H1 (cell line): ENCODE results near the gene GRK5. TPM values are rescaled to one million over a fixed set of nuclear protein-coding genes. Genes with fewer than 3 reads are reported as not detected.

ENCODE experiments used
- CTCF ChIA-PET: fragments of 300-600 bp; sonication (Branson Sonifier 250); formaldehyde crosslinking; loops from one replicate; lab custom pipeline; 2021; ENCODE audit not compliant: partially characterized antibody; lab: Charles Lee
- POLR2A ChIA-PET: fragments of 300-600 bp; sonication (Branson Sonifier 250); formaldehyde crosslinking; loops from one replicate; lab custom pipeline; 2021; ENCODE audit warnings: inconsistent platforms; ENCODE audit not compliant: partially characterized antibody; lab: Charles Lee
- DNase-seq, 2 experiments: peaks; one replicate each; pipeline versions ENCODE4 v3.0.0 to v3.0.0-alpha.2; 2010 to 2022; ENCODE audit warnings: low spot score in 2 of 2, low read depth in 1 of 2, mixed read lengths in 1 of 2
- FAIRE-seq: peaks from 2 replicates; lab custom pipeline; 2011; peaks lifted over from hg19 to GRCh38; lab: Jason Lieb, UNC
- H2AFZ ChIP-seq: 2 replicates; pipeline ENCODE4 v1.8.1; 2012; ENCODE audit warnings: low read length, inconsistent platforms
- H2AK5ac ChIP-seq: 2 replicates; pipeline ENCODE4 v1.6.1; 2013; ENCODE audit warnings: low read depth, low read length
- H2BK120ac ChIP-seq: replicated peaks from 2 replicates; pipeline ENCODE3; 2013; ENCODE audit warnings: low read depth, low read length, inconsistent platforms
- H2BK12ac ChIP-seq: 2 replicates; pipeline ENCODE4 v1.6.1; 2013; ENCODE audit warnings: low read depth, low read length
- H2BK15ac ChIP-seq: 2 replicates; pipeline ENCODE4 v1.6.1; 2013; ENCODE audit warnings: low read length
- H2BK20ac ChIP-seq: 2 replicates; pipeline ENCODE4 v1.6.1; 2013; ENCODE audit warnings: low read length
- H2BK5ac ChIP-seq: 2 replicates; pipeline ENCODE4 v1.6.1; 2013; ENCODE audit warnings: low read depth, low read length
- H3K14ac ChIP-seq: 2 replicates; pipeline ENCODE4 v1.6.1; 2013; ENCODE audit warnings: inconsistent platforms; ENCODE audit not compliant: insufficient read length
- H3K18ac ChIP-seq: 2 replicates; pipeline ENCODE4 v1.6.1; 2013; ENCODE audit warnings: low read length; ENCODE audit errors: extremely low read depth
- H3K23ac ChIP-seq: 2 replicates; pipeline ENCODE4 v1.6.1; 2013; ENCODE audit warnings: inconsistent platforms; ENCODE audit not compliant: insufficient read length
- H3K23me2 ChIP-seq: 2 replicates; pipeline ENCODE4 v1.6.1; 2013; ENCODE audit warnings: low read depth, low read length
- H3K27ac ChIP-seq: 2 replicates; pipeline ENCODE4 v1.6.1; 2011; ENCODE audit warnings: low read depth, low read length, inconsistent platforms
- H3K27me3 ChIP-seq, 4 experiments: replicated peaks in 1 of 4; 1 replicate in 1 of 4; 2 replicates in 3 of 4; pipeline versions ENCODE4 v1.6.1 to v1.8.1; 2011 to 2013; ENCODE audit warnings: low read length in 3 of 4, mild to moderate bottlenecking in 3 of 4, inconsistent platforms in 2 of 4, mixed read lengths in 2 of 4, moderate library complexity in 1 of 4; ENCODE audit not compliant: control insufficient read depth in 3 of 4, insufficient read depth in 3 of 4; ENCODE audit errors: extremely low read depth in 1 of 4
- H3K36me3 ChIP-seq, 4 experiments: 2 replicates each; pipeline versions ENCODE4 v1.6.1 to v1.8.1; 2011 to 2013; ENCODE audit warnings: mild to moderate bottlenecking in 4 of 4, low read length in 3 of 4, moderate library complexity in 2 of 4, control low read depth in 1 of 4, inconsistent platforms in 1 of 4; ENCODE audit not compliant: insufficient read depth in 4 of 4, control insufficient read depth in 2 of 4
- H3K4ac ChIP-seq: replicated peaks from 2 replicates; pipeline ENCODE3; 2013; ENCODE audit warnings: low read length, low read depth, mixed read lengths, inconsistent platforms; ENCODE audit not compliant: insufficient read length
- H3K4me1 ChIP-seq, 4 experiments: replicated peaks in 1 of 4; 1 replicate in 1 of 4; 2 replicates in 3 of 4; pipeline versions ENCODE4 v1.6.1 to v1.8.1; 2011 to 2013; ENCODE audit warnings: low read length in 3 of 4, inconsistent platforms in 2 of 4, mixed read lengths in 1 of 4; ENCODE audit not compliant: insufficient read depth in 4 of 4, control insufficient read depth in 3 of 4
- H3K4me2 ChIP-seq, 2 experiments: 2 replicates each; pipeline versions ENCODE4 v1.6.1 to v1.8.1; 2011 to 2013; ENCODE audit warnings: low read depth in 2 of 2, low read length in 2 of 2, control low read depth in 1 of 2, inconsistent platforms in 1 of 2, mild to moderate bottlenecking in 1 of 2; ENCODE audit not compliant: insufficient read depth in 1 of 2
- H3K4me3 ChIP-seq, 4 experiments: fragments of 200-600, 300-600 bp in 1 of 4; sonication (generic), shearing (Covaris generic), sonication (Bioruptor Twin) in 1 of 4; 2 replicates each; pipeline versions ENCODE4 v1.5.1 to v1.8.1; 2011 to 2016; ENCODE audit warnings: low read length in 4 of 4, low read depth in 3 of 4, control low read depth in 2 of 4, inconsistent platforms in 2 of 4, mild to moderate bottlenecking in 2 of 4, mixed read lengths in 1 of 4, moderate library complexity in 1 of 4; ENCODE audit not compliant: insufficient read depth in 2 of 4; ENCODE audit errors: extremely low read depth in 1 of 4
- H3K56ac ChIP-seq: replicated peaks from 2 replicates; pipeline ENCODE3; 2013; ENCODE audit warnings: low read depth, mild to moderate bottlenecking, mixed read lengths, low read length, inconsistent platforms; ENCODE audit not compliant: insufficient read length
- H3K79me1 ChIP-seq: 2 replicates; pipeline ENCODE4 v1.6.1; 2013; ENCODE audit warnings: low read depth, low read length, control low read depth
- H3K79me2 ChIP-seq, 2 experiments: 2 replicates each; pipeline versions ENCODE4 v1.6.1 to v1.8.1; 2012 to 2013; ENCODE audit warnings: low read length in 2 of 2, mild to moderate bottlenecking in 2 of 2, inconsistent platforms in 1 of 2; ENCODE audit not compliant: insufficient read depth in 2 of 2, control insufficient read depth in 1 of 2
- H3K9ac ChIP-seq, 4 experiments: replicated peaks in 1 of 4; 1 replicate in 1 of 4; 2 replicates in 3 of 4; pipeline versions ENCODE4 v1.6.1 to v1.8.1; 2011 to 2013; ENCODE audit warnings: low read depth in 3 of 4, low read length in 3 of 4, control low read depth in 2 of 4, mild to moderate bottlenecking in 2 of 4, moderate library complexity in 2 of 4, inconsistent platforms in 1 of 4; ENCODE audit errors: extremely low read depth in 1 of 4
- H3K9me3 ChIP-seq, 2 experiments: 2 replicates each; pipeline versions ENCODE4 v1.6.1 to v1.8.1; 2012 to 2013; ENCODE audit warnings: mild to moderate bottlenecking in 2 of 2, moderate library complexity in 2 of 2, control low read depth in 1 of 2, inconsistent platforms in 1 of 2, low read depth in 1 of 2, low read length in 1 of 2, mixed read lengths in 1 of 2; ENCODE audit not compliant: insufficient read depth in 2 of 2
- H4K20me1 ChIP-seq, 2 experiments: replicated peaks in 1 of 2; 2 replicates each; pipeline versions ENCODE3 to v1.8.1; 2011 to 2013; ENCODE audit warnings: inconsistent platforms in 2 of 2, low read length in 2 of 2, mild to moderate bottlenecking in 1 of 2; ENCODE audit not compliant: insufficient read depth in 2 of 2, control insufficient read depth in 1 of 2
- H4K5ac ChIP-seq: 2 replicates; pipeline ENCODE4 v1.6.1; 2013; ENCODE audit warnings: low read length, low read depth, mixed read lengths, inconsistent platforms; ENCODE audit not compliant: insufficient read length
- H4K8ac ChIP-seq: 2 replicates; pipeline ENCODE4 v1.8.0; 2013; ENCODE audit warnings: mild to moderate bottlenecking, moderate library complexity, low read length, inconsistent platforms; ENCODE audit not compliant: insufficient read depth; ENCODE audit errors: extremely low read depth
- H4K91ac ChIP-seq: replicated peaks from 2 replicates; pipeline ENCODE3; 2013; ENCODE audit warnings: low read length, mixed read lengths, inconsistent platforms; ENCODE audit not compliant: insufficient read length
- BACH1 ChIP-seq: IDR thresholded peaks from 2 replicates; pipeline ENCODE4 v1.6.1; 2012; ENCODE audit warnings: low read length, improper control_type of control experiment
- CHD1 ChIP-seq: IDR thresholded peaks from 2 replicates; pipeline ENCODE4 v1.6.1; 2012; ENCODE audit warnings: low read depth, low read length, improper control_type of control experiment
- EP300 ChIP-seq, 2 experiments: IDR thresholded peaks; 1 replicate in 1 of 2; 2 replicates in 1 of 2; pipeline ENCODE4 v1.6.1; 2011 to 2012; ENCODE audit warnings: low read depth in 2 of 2, low read length in 2 of 2, mild to moderate bottlenecking in 2 of 2, borderline replicate concordance in 1 of 2, inconsistent platforms in 1 of 2, moderate library complexity in 1 of 2
- EZH2 ChIP-seq: fragments of 200-600 bp; sonication (generic); IDR thresholded peaks from 2 replicates; pipeline ENCODE4 v1.7.1; 2012; ENCODE audit warnings: low read depth, mild to moderate bottlenecking, moderate library complexity, low read length, inconsistent platforms; ENCODE audit not compliant: severe bottlenecking
- GABPA ChIP-seq: IDR thresholded peaks from 2 replicates; pipeline ENCODE4 v1.6.1; 2011; ENCODE audit warnings: mild to moderate bottlenecking, low read length, moderate library complexity, borderline replicate concordance; ENCODE audit not compliant: insufficient read depth
- NRF1 ChIP-seq: IDR thresholded peaks from 2 replicates; pipeline ENCODE4 v1.6.1; 2011; ENCODE audit warnings: mild to moderate bottlenecking, low read depth, low read length, improper control_type of control experiment
- RBBP5 ChIP-seq: IDR thresholded peaks from 2 replicates; pipeline ENCODE4 v1.7.1; 2012; ENCODE audit warnings: low read depth, mild to moderate bottlenecking, inconsistent platforms, low read length, moderate library complexity, borderline replicate concordance
- RFX5 ChIP-seq: IDR thresholded peaks from 2 replicates; pipeline ENCODE4 v1.6.1; 2011; ENCODE audit warnings: low read depth, low read length, improper control_type of control experiment, borderline replicate concordance
- SIRT6 ChIP-seq: IDR thresholded peaks from one replicate; pipeline ENCODE4 v1.7.1; 2012; ENCODE audit warnings: low read length, inconsistent platforms
- SIX5 ChIP-seq: IDR thresholded peaks from 2 replicates; pipeline ENCODE4 v1.6.1; 2011; ENCODE audit warnings: mild to moderate bottlenecking, low read depth, low read length
- SRF ChIP-seq: IDR thresholded peaks from 2 replicates; pipeline ENCODE4 v1.6.1; 2011; ENCODE audit warnings: mild to moderate bottlenecking, low read depth, low read length, moderate library complexity
- TCF12 ChIP-seq: IDR thresholded peaks from 2 replicates; pipeline ENCODE4 v1.6.1; 2011; ENCODE audit warnings: low read depth, mild to moderate bottlenecking, low read length
- ZNF274 ChIP-seq: IDR thresholded peaks from 2 replicates; pipeline ENCODE4 v1.7.0; 2012; ENCODE audit warnings: low read length, borderline replicate concordance; ENCODE audit errors: extremely low read depth
- WGBS, 2 experiments: shearing (Covaris generic) in 1 of 2; methylation state at CpG; one replicate each; pipeline versions ENCODE4 v1.1.6 to v1.1.7; 2013 to 2015; ENCODE audit warnings: low lambda C conversion rate in 2 of 2, mixed read lengths in 2 of 2, inconsistent platforms in 1 of 2, low coverage in 1 of 2, missing lambda C conversion rate in 1 of 2; ENCODE audit not compliant: insufficient replicate concordance in 2 of 2, insufficient coverage in 1 of 2, insufficient read length in 1 of 2; ENCODE audit errors: extremely low coverage in 1 of 2, missing lambda C conversion rate in 1 of 2; 5-methylcytosine and 5-hydroxymethylcytosine counted together
- polyA plus RNA-seq, 7 experiments: library from polyadenylated mRNA; depleted of rRNA in 3 of 7; stranded (reverse) in 5 of 7; unstranded in 2 of 7; fragments of >200 nt in 5 of 7; fragments of 200-250 nt in 2 of 7; gene quantifications; 1 replicate in 5 of 7; 2 replicates in 1 of 7; 4 replicates in 1 of 7; pipeline versions ENCODE4 v1.2.1 to v1.2.3, GENCODE V29; 2011 to 2013; ENCODE audit warnings: missing spikeins in 2 of 7, mixed read lengths in 2 of 7
- total RNA-seq: library from RNA; stranded (reverse); fragmentation: NEBNext Ultra II Directional; extraction: Animal tissue kit (Norgen Biotek cat#: 25700); gene quantifications from 2 replicates; pipeline ENCODE4 v1.2.1, GENCODE V29; 2021

The GRK5 gene
- total and polyA plus RNA-seq, 2 of the 8 experiments (the other 6 are each of a cell fraction or from before 2014, with no cell fraction given), result 0.54 to 2.5 TPM

DNA sequence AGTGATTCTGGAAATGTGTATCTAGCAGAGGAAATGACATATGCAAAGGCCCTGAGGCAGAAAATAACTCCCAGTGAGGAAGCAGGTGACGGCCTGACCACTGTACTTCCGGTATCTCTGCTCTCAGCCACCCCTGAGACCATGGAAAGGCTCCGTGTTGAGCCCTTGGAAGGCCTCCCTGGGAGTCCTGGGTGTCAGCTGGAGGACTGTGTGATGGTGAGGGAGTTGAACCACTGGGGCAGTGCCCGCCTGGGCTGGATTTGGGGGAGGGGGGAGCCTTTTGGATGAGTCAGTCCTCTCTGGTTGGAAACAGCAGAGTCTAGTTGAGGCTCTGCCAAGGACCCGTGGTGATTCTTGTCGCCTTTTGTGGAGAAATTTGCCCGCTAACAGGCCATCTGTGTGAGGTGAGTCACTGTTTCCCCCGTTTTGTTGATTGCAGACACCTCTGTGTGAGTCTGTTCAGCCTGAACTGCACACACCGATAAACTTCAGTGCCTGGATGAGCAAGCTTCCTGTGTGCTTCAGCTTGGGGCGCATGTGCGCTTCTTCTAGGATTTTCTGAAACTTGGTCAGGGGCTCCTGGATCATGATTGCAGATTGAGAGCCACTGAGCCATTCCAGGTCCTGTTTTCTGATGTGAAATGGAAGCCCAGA, 98.6 kb downstream of the GRK5 start:
- CTCF ChIA-PET, result interaction anchor here (0.7 to 1.3 kb wide), 5 partner anchors 10 to 164 kb away, joined by 3 to 4 read pairs (median 3); no protein-coding TSS in a partner anchor
- Histone ChIP-seq H3K4ac (no peak overlapping the region), H2AK5ac (no peak overlapping the region)

More for the DNA sequence above, 98.6 kb downstream of the GRK5 start:
- no peak overlapping the region for H3K9ac ChIP-seq
- H4K8ac ChIP-seq, result no peak overlapping the region
- no peak overlapping the region for H3K4me3 ChIP-seq
- H3K27ac ChIP-seq, result no peak overlapping the region
- no peak overlapping the region for H3K4me2 ChIP-seq
- no peak overlapping the region for H3K14ac ChIP-seq
- H3K79me1 ChIP-seq, result no peaks in the 10 kb centered on the region; the same call in 1 of the 2 replicates
- DNase-seq (no peak), FAIRE-seq (no peak)
- H3K4me1 ChIP-seq, result no peaks in the 10 kb centered on the region
- H2BK15ac ChIP-seq, result no peak overlapping the region
- H2BK20ac ChIP-seq, result no peak overlapping the region
- H2BK12ac ChIP-seq, result no peak overlapping the region
- H2AFZ ChIP-seq, result no peak overlapping the region
- no peak overlapping the region for H3K18ac ChIP-seq
- WGBS, 2 experiments, result 81% methylated on average over 11 of the region's 11 CpGs; no CpG with 5 or more reads in 1 of the 2 experiments
- H4K5ac ChIP-seq, result no peak overlapping the region
- no peak overlapping the region for H4K91ac ChIP-seq
- H3K56ac ChIP-seq, result no peak overlapping the region
- H3K9me3 ChIP-seq, result no peaks in the 10 kb centered on the region
- H3K79me2 ChIP-seq, result no peaks in the 10 kb centered on the region
- TF ChIP-seq BACH1 (no peak), SIRT6 (no peak), EZH2 (no peak), RFX5 (no peak), ZNF274 (no peak), RBBP5 (no peak), GABPA (no peak), TCF12 (no peak), NRF1 (no peak), SIX5 (no peak), CHD1 (no peak), EP300 (IDR thresholded peaks at IDR 0.05; ENCODE audit: borderline replicate concordance in 1 of 2, low read depth in 2 of 2, low read length in 2 of 2) (no peak), SRF (no peak)
- POLR2A ChIA-PET, result no interaction called here
- no peaks in the 10 kb centered on the region for H3K27me3 ChIP-seq
- H3K23me2 ChIP-seq, result no peaks in the 10 kb centered on the region
- no peaks in the 10 kb centered on the region for H3K36me3 ChIP-seq
- no peak overlapping the region for H2BK120ac ChIP-seq
- no peak overlapping the region for H3K23ac ChIP-seq
- H4K20me1 ChIP-seq, result no peaks in the 10 kb centered on the region
- no peak overlapping the region for H2BK5ac ChIP-seq
